ENCODE measurements around the gene GPC5.
"Not testable (repeated sequence)": the region's sequence is repeated elsewhere in the genome, so short reads cannot be mapped to it uniquely, and the experiment has no call there.

GPC5 gene

DNA sequence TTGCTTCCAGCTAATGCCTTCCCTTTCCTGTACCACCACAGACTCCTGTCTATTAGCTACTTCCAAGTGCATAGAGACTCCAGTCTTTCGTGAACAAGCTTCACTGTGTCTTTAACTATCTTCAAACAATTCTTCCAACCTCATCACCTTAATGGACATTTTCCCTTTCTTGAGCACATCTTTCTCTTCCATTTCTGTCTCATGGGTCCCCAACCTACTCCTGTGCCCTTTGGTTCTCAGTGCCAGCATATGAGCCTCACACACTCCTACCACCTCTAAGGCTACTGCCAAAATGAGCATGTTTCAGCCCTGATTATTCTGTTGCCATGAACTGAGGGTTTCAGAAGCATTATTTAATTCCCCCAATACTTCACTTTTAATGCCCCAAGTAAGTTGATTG, 360.3 kb downstream of the GPC5 start:
- no peak overlapping the region for H3K4me3 Mint-ChIP-seq
- no peaks in the 10 kb centered on the region for H3K4me1 Mint-ChIP-seq (ENCODE audit: low read depth)
- H3K9me3 Mint-ChIP-seq = no peaks in the 10 kb centered on the region

GRCh38 chr13:91762957-91763356, 364.5 kb downstream of the GPC5 start:
- no peaks in the 10 kb centered on the region for H3K27me3 Mint-ChIP-seq (ENCODE audit: low read depth)
- H3K36me3 Mint-ChIP-seq (ENCODE audit: low read depth) = no peaks in the 10 kb centered on the region
- no peaks in the 10 kb centered on the region for H3K4me1 Mint-ChIP-seq (ENCODE audit: low read depth)
- no peaks in the 10 kb centered on the region for H3K9me3 Mint-ChIP-seq
- H3K27ac Mint-ChIP-seq = no peak overlapping the region
- no peak overlapping the region for H3K4me3 Mint-ChIP-seq

More for the DNA sequence above, 360.3 kb downstream of the GPC5 start:
- H3K27ac Mint-ChIP-seq = no peak overlapping the region
- no peaks in the 10 kb centered on the region for H3K27me3 Mint-ChIP-seq (ENCODE audit: low read depth)
- H3K36me3 Mint-ChIP-seq (ENCODE audit: low read depth) = no peaks in the 10 kb centered on the region

- no peaks in the 10 kb centered on the region for H3K27me3 Mint-ChIP-seq (ENCODE audit: low read depth)
- H3K4me1 Mint-ChIP-seq (ENCODE audit: low read depth) = no peaks in the 10 kb centered on the region
- no peaks in the 10 kb centered on the region for H3K9me3 Mint-ChIP-seq
- H3K4me3 Mint-ChIP-seq = no peak overlapping the region
- no peak overlapping the region for H3K27ac Mint-ChIP-seq
- no peaks in the 10 kb centered on the region for H3K36me3 Mint-ChIP-seq (ENCODE audit: low read depth)
Measured at GRCh38 chr13:91764527-91764926, 366.1 kb downstream of the GPC5 start.

- Mint-ChIP-seq H3K4me3 (no peak overlapping the region), H3K36me3 (ENCODE audit: low read depth) (no peaks in the 10 kb centered on the region), H3K4me1 (ENCODE audit: low read depth) (no peaks in the 10 kb centered on the region), H3K27me3 (ENCODE audit: low read depth) (no peaks in the 10 kb centered on the region), H3K9me3 (no peaks in the 10 kb centered on the region), H3K27ac (no peak overlapping the region)
Measured at GRCh38 chr13:91767651-91768050, 369.2 kb downstream of the GPC5 start.

DNA sequence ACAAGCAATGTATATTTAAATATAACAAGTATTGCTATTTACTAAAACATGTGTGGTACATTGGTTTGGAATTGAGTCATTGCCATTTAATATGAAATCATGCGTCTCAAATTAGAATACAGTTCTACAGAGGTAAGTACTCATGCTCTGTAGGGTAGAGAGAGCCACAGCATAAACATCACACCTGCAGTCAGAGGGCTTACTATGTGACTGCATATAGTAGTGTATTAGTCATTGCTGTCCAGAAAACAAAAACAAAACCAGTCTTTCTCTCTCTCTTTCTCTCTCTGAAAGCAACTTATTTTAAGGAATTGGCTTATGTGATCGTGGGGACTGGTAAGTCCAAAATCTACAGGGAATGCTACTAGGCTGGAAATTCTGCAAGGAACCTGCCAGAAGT, 370.3 kb downstream of the GPC5 start:
- no peaks in the 10 kb centered on the region for H3K27me3 Mint-ChIP-seq (ENCODE audit: low read depth)
- H3K27ac Mint-ChIP-seq = no peak overlapping the region
- no peaks in the 10 kb centered on the region for H3K9me3 Mint-ChIP-seq
- no peaks in the 10 kb centered on the region for H3K36me3 Mint-ChIP-seq (ENCODE audit: low read depth)
- H3K4me1 Mint-ChIP-seq (ENCODE audit: low read depth) = no peaks in the 10 kb centered on the region
- no peak overlapping the region for H3K4me3 Mint-ChIP-seq

DNA sequence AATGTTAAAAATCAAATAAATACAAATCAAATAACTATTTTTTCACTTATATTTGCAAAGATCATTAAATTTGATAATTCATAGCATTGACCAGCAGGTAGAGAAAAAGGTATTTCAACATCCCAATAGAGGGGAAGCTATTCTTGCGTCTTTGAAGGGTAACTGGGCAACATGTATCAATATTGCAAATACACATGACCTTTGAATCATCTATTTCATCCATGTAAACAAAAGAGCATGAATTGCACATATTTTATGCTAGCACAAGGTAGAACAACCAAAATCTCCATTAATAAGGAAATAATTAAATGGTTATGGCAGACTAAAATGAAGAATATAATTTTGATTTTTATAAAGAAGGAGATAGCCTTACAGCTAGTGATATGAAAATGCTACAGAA, 372.8 kb downstream of the GPC5 start:
- no peaks in the 10 kb centered on the region for H3K36me3 Mint-ChIP-seq (ENCODE audit: low read depth)
- H3K27ac Mint-ChIP-seq = no peak overlapping the region
- no peaks in the 10 kb centered on the region for H3K4me1 Mint-ChIP-seq (ENCODE audit: low read depth)
- no peaks in the 10 kb centered on the region for H3K9me3 Mint-ChIP-seq
- no peaks in the 10 kb centered on the region for H3K27me3 Mint-ChIP-seq (ENCODE audit: low read depth)
- H3K4me3 Mint-ChIP-seq = no peak overlapping the region

GRCh38 chr13:91773591-91774227, 375.3 kb downstream of the GPC5 start:
- no peaks in the 10 kb centered on the region for H3K4me1 Mint-ChIP-seq (ENCODE audit: low read depth)

GRCh38 chr13:91774397-91774796, 376.0 kb downstream of the GPC5 start:
- Mint-ChIP-seq H3K4me1 (ENCODE audit: low read depth) (no peaks in the 10 kb centered on the region), H3K9me3 (no peaks in the 10 kb centered on the region), H3K36me3 (ENCODE audit: low read depth) (no peaks in the 10 kb centered on the region)

More at GRCh38 chr13:91773591-91774227, 375.3 kb downstream of the GPC5 start:
- no peak overlapping the region for H3K4me3 Mint-ChIP-seq
- no peak overlapping the region for H3K27ac Mint-ChIP-seq
- H3K27me3 Mint-ChIP-seq (ENCODE audit: low read depth) = no peaks in the 10 kb centered on the region
- H3K9me3 Mint-ChIP-seq = no peaks in the 10 kb centered on the region
- H3K36me3 Mint-ChIP-seq (ENCODE audit: low read depth) = no peaks in the 10 kb centered on the region

DNA sequence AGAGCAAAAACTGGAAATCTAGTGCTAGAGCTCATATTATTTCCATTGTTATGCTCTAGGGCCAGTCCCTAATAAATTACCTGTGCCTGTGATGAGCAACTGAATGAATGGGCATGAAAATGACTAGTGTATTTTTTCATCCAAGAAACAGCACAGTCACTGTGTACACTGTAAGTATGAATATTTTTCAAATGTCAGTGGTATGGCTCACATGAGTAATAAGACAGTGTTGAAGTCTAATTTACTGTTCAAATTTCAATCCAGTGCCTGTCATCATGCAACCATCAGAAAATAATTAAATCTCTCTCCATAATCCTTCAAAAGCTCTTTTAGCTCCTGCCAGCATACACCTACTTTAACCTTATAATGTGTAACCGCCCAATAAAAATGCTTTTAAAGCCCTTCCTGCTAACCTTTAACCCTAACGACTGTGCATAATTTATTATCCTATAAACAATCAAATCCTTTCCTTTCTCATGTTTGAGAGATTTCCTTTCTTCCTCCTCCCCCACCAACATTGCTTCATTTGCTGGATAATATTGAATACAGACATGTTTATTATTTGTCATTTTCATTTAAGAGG, 378.3 kb downstream of the GPC5 start:
- Mint-ChIP-seq H3K27me3 (ENCODE audit: low read depth) (no peaks in the 10 kb centered on the region), H3K4me1 (ENCODE audit: low read depth) (no peaks in the 10 kb centered on the region), H3K36me3 (ENCODE audit: low read depth) (no peaks in the 10 kb centered on the region), H3K27ac (no peak overlapping the region), H3K4me3 (no peak overlapping the region), H3K9me3 (no peaks in the 10 kb centered on the region)

More at GRCh38 chr13:91774397-91774796, 376.0 kb downstream of the GPC5 start:
- H3K4me3 Mint-ChIP-seq = no peak overlapping the region
- no peaks in the 10 kb centered on the region for H3K27me3 Mint-ChIP-seq (ENCODE audit: low read depth)
- H3K27ac Mint-ChIP-seq = no peak overlapping the region

DNA sequence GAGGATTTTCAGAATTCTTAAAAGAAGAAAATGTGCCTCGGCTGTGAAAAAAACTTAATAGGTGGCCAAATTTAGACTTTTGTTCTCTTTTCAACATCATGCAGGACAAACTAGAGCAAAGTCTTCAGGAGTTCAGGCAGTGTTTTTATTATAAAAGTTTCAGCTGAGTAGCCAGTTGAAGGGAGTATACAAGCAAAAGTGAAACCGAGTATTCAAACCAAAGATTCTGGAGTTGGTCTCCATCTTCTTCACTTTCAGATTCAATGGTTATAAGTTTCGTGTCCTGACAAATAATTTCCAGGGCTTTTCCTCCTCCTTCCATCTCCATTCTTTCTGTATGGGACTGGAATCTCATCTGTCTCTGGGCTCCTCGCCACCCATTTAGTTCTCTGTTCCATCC, 379.7 kb downstream of the GPC5 start:
- H3K4me3 Mint-ChIP-seq = no peak overlapping the region

GRCh38 chr13:91781982-91782691, 383.7 kb downstream of the GPC5 start:
- not testable (repeated sequence) for H3K4me1 Mint-ChIP-seq (ENCODE audit: low read depth); H3K36me3 Mint-ChIP-seq (ENCODE audit: low read depth); H3K27me3 Mint-ChIP-seq (ENCODE audit: low read depth); H3K9me3 Mint-ChIP-seq; H3K27ac Mint-ChIP-seq; H3K4me3 Mint-ChIP-seq

More for the DNA sequence above, 379.7 kb downstream of the GPC5 start:
- Mint-ChIP-seq H3K4me1 (ENCODE audit: low read depth) (no peaks in the 10 kb centered on the region), H3K9me3 (no peaks in the 10 kb centered on the region), H3K27ac (no peak overlapping the region), H3K27me3 (ENCODE audit: low read depth) (no peaks in the 10 kb centered on the region), H3K36me3 (ENCODE audit: low read depth) (no peaks in the 10 kb centered on the region)

DNA sequence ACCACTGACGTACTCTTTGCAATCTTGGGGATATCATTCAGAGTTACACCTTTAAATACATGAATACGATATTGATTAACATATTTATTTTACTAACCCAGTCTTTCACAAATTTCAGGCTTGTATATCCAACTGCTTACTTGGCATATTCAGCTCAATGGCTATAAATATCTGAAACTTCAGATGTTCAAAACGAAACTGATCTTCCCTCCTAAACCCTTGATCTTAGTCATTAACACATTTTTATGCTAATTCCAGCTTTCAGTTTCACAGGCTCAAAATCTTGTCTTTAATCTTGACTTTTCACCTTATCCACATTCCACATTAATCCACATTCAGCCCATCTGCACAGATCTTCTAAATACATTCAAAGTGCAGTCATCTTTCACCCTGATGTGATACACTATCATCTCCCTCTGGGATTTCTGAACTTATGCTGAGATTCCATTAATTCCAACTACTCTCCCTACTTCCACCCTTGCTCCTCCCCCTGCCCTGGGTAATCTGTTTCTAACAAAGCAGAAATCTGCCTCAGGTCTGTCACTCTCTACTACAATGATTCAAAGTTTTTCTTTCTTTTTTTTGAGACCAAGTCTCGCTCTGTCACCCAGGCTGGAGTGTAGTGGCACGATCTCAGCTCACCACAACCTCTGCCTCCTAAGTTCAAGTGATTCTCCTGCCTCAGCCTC, 387.2 kb downstream of the GPC5 start:
- no peaks in the 10 kb centered on the region for H3K9me3 Mint-ChIP-seq
- no peaks in the 10 kb centered on the region for H3K36me3 Mint-ChIP-seq (ENCODE audit: low read depth)
- no peaks in the 10 kb centered on the region for H3K4me1 Mint-ChIP-seq (ENCODE audit: low read depth)
- no peak overlapping the region for H3K4me3 Mint-ChIP-seq
- H3K27me3 Mint-ChIP-seq (ENCODE audit: low read depth) = no peaks in the 10 kb centered on the region
- H3K27ac Mint-ChIP-seq = no peak overlapping the region

- Mint-ChIP-seq H3K27me3 (ENCODE audit: low read depth) (no peaks in the 10 kb centered on the region), H3K4me3 (no peak overlapping the region), H3K9me3 (no peaks in the 10 kb centered on the region), H3K36me3 (ENCODE audit: low read depth) (no peaks in the 10 kb centered on the region), H3K4me1 (ENCODE audit: low read depth) (no peaks in the 10 kb centered on the region), H3K27ac (no peak overlapping the region)
Measured at GRCh38 chr13:91792054-91792453, 393.6 kb downstream of the GPC5 start.

GRCh38 chr13:91797567-91797966, 399.1 kb downstream of the GPC5 start:
- H3K4me1 Mint-ChIP-seq (ENCODE audit: low read depth) = no peaks in the 10 kb centered on the region
- no peak overlapping the region for H3K4me3 Mint-ChIP-seq
- H3K27me3 Mint-ChIP-seq (ENCODE audit: low read depth) = no peaks in the 10 kb centered on the region
- H3K36me3 Mint-ChIP-seq (ENCODE audit: low read depth) = no peaks in the 10 kb centered on the region
- no peak overlapping the region for H3K27ac Mint-ChIP-seq
- peaks cover 5% of the 10 kb centered on the region for H3K9me3 Mint-ChIP-seq

DNA sequence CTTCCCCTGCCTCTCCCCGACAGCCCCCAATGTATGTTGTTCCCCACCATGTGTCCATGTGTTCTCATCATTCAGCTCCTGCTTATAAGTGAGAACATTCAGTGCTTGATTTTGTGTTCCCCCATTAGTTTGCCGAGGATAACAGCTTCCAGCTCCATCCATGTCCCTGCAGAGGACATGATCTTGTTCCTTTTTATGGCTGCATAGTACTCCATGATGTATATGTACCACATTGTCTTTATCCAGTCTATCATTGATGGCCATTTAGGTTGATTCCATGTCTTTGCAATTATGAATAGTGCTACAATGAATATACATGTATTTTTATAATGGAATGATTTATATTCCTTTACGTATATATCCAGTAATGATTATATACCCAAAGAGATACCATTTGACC, 399.9 kb downstream of the GPC5 start:
- not testable (repeated sequence) for H3K9me3 Mint-ChIP-seq; H3K4me1 Mint-ChIP-seq (ENCODE audit: low read depth); H3K27me3 Mint-ChIP-seq (ENCODE audit: low read depth); H3K36me3 Mint-ChIP-seq (ENCODE audit: low read depth); H3K4me3 Mint-ChIP-seq; H3K27ac Mint-ChIP-seq
